ENCODE results near the gene BLTP2.

DNA sequence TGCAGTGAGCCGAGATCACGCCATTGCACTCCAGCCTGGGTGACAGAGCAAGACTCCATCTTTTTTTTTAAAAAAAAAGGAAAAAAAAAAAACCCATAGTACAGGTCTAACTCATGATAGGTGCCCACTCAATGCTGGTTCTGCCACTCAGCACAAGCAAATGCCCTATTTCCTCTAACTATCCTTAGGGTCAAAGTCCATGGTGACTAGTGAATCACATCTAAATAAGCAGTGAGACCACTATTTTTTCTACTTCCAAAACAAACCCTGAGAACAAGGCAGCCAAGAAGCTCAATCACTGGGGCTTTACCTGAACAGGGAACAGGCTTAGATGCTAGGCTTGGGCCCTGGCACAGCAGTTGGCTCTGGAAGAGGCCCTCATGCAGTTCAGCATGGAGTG, 3.4 kb downstream of the BLTP2 start:
- TF ChIP-seq CTCF (IDR thresholded peaks at IDR 0.05 in 2 of 3, conservative IDR thresholded peaks at IDR 0.05 in 1 of 3; ENCODE audit: borderline replicate concordance in 1 of 3, insufficient read depth in 1 of 3, low read depth in 2 of 3, low read length in 2 of 3) (no peak), CEBPB (IDR thresholded peaks at IDR 0.05; ENCODE audit: low read depth) (no peak), TCF7L2 (IDR thresholded peaks at IDR 0.05; ENCODE audit: borderline replicate concordance, extremely low read depth, insufficient read depth, insufficient read length) (no peak), EZH2phosphoT487 (IDR thresholded peaks at IDR 0.05; ENCODE audit: borderline replicate concordance) (no peak), POLR2AphosphoS5 (IDR thresholded peaks at IDR 0.05; ENCODE audit: low read depth, low read length) (no peak), ELF1 (IDR thresholded peaks at IDR 0.05; ENCODE audit: borderline replicate concordance, low read depth) (no peak), EZH2 (IDR thresholded peaks at IDR 0.05) (no peak), POLR2A (IDR thresholded peaks at IDR 0.05; ENCODE audit: borderline replicate concordance, extremely low read depth, insufficient read depth, insufficient read length) (no peak), ZNF274 (IDR thresholded peaks at IDR 0.05; ENCODE audit: low read depth, low read length) (no peak), ATF3 (IDR thresholded peaks at IDR 0.05) (no peak), RAD21 (IDR thresholded peaks at IDR 0.05; ENCODE audit: low read depth) (no peak), SIN3A (IDR thresholded peaks at IDR 0.05; ENCODE audit: low read depth) (no peak)
- TF ChIP-seq, protein P1, sequence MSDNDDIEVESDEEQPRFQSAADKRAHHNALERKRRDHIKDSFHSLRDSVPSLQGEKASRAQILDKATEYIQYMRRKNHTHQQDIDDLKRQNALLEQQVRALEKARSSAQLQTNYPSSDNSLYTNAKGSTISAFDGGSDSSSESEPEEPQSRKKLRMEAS (IDR thresholded peaks at IDR 0.05): no peak
- TF ChIP-seq, protein P2, sequence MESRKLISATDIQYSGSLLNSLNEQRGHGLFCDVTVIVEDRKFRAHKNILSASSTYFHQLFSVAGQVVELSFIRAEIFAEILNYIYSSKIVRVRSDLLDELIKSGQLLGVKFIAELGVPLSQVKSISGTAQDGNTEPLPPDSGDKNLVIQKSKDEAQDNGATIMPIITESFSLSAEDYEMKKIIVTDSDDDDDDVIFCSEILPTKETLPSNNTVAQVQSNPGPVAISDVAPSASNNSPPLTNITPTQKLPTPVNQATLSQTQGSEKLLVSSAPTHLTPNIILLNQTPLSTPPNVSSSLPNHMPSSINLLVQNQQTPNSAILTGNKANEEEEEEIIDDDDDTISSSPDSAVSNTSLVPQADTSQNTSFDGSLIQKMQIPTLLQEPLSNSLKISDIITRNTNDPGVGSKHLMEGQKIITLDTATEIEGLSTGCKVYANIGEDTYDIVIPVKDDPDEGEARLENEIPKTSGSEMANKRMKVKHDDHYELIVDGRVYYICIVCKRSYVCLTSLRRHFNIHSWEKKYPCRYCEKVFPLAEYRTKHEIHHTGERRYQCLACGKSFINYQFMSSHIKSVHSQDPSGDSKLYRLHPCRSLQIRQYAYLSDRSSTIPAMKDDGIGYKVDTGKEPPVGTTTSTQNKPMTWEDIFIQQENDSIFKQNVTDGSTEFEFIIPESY (IDR thresholded peaks at IDR 0.05; ENCODE audit: extremely low read depth, insufficient replicate concordance, low read length): no peak

Measured in HCT116 (cell line).